Left ventricle myocardium inferior (tissue), 1 donor: ENCODE results near the gene CORO2B. TPM values are rescaled to one million over a fixed set of nuclear protein-coding genes. Genes with fewer than 3 reads are reported as not detected.

Experiments
- DNase-seq: peaks from one replicate; pipeline ENCODE4 v3.0.0-alpha.2; 2020
- H3K27ac ChIP-seq: fragments of 200-600 bp; replicated peaks from 2 replicates; pipeline ENCODE4 v1.8.0; 2021
- H3K27me3 ChIP-seq: fragments of 200-600 bp; 2 replicates; pipeline ENCODE4 v1.8.0; 2021; ENCODE audit warnings: low read depth
- H3K36me3 ChIP-seq: fragments of 200-600 bp; 2 replicates; pipeline ENCODE4 v1.8.0; 2021
- H3K4me1 ChIP-seq: fragments of 200-600 bp; 2 replicates; pipeline ENCODE4 v1.8.0; 2021
- H3K4me3 ChIP-seq: fragments of 200-600 bp; 2 replicates; pipeline ENCODE4 v1.8.0; 2021; ENCODE audit warnings: mild to moderate bottlenecking, moderate library complexity
- H3K9me3 ChIP-seq: fragments of 200-600 bp; replicated peaks from 2 replicates; pipeline ENCODE4 v1.8.0; 2021
- intact Hi-C: fragments of 100-400 bp; cut with micrococcal nuclease; formaldehyde crosslinking; loops from one replicate; pipeline ENCODE4 v1.11.0; 2022
- total RNA-seq: library from RNA; stranded (reverse); fragmentation: NEBNext Ultra II Directional; extraction: Animal tissue kit (Norgen Biotek cat#: 25700); gene quantifications from one replicate; pipeline ENCODE4 v1.2.1, GENCODE V29; 2021
- TF ChIP-seq, protein P1 (sequence below): fragments of 200-600 bp; IDR thresholded peaks from 2 replicates; pipeline ENCODE4 v1.8.0; 2021; ENCODE audit warnings: antibody characterized with exemption, mild to moderate bottlenecking, borderline replicate concordance
- donor health status: DM: no; HTN: yes; CAD: no; lungs with severe emphysema.

CORO2B gene
- total RNA-seq, 1 donor from 2014 or later = 5.0 TPM

GRCh38 chr15:68695061-68695595 is 116.3 kb downstream of the CORO2B start:
- intact Hi-C loops = no loop called here
- Histone ChIP-seq H3K27ac (no peak overlapping the region), H3K27me3 (no peaks in the 10 kb centered on the region), H3K9me3 (no peaks in the 10 kb centered on the region), H3K4me1 (peaks cover 32% of the 10 kb centered on the region), H3K4me3 (no peak overlapping the region), H3K36me3 (no peaks in the 10 kb centered on the region)
- no peak for DNase-seq
- TF ChIP-seq, protein P1, sequence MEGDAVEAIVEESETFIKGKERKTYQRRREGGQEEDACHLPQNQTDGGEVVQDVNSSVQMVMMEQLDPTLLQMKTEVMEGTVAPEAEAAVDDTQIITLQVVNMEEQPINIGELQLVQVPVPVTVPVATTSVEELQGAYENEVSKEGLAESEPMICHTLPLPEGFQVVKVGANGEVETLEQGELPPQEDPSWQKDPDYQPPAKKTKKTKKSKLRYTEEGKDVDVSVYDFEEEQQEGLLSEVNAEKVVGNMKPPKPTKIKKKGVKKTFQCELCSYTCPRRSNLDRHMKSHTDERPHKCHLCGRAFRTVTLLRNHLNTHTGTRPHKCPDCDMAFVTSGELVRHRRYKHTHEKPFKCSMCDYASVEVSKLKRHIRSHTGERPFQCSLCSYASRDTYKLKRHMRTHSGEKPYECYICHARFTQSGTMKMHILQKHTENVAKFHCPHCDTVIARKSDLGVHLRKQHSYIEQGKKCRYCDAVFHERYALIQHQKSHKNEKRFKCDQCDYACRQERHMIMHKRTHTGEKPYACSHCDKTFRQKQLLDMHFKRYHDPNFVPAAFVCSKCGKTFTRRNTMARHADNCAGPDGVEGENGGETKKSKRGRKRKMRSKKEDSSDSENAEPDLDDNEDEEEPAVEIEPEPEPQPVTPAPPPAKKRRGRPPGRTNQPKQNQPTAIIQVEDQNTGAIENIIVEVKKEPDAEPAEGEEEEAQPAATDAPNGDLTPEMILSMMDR = no peak

- Histone ChIP-seq H3K4me1 (peaks cover 46% of the 10 kb centered on the region), H3K27me3 (no peaks in the 10 kb centered on the region), H3K4me3 (no peak overlapping the region), H3K36me3 (no peaks in the 10 kb centered on the region), H3K27ac (no peak overlapping the region), H3K9me3 (no peaks in the 10 kb centered on the region)
- intact Hi-C loops = no loop called here
- DNase-seq = no peak
- TF ChIP-seq, protein P1 = no peak
These were observed 117.9 kb downstream of the CORO2B start for GRCh38 chr15:68696414-68697363.

DNA sequence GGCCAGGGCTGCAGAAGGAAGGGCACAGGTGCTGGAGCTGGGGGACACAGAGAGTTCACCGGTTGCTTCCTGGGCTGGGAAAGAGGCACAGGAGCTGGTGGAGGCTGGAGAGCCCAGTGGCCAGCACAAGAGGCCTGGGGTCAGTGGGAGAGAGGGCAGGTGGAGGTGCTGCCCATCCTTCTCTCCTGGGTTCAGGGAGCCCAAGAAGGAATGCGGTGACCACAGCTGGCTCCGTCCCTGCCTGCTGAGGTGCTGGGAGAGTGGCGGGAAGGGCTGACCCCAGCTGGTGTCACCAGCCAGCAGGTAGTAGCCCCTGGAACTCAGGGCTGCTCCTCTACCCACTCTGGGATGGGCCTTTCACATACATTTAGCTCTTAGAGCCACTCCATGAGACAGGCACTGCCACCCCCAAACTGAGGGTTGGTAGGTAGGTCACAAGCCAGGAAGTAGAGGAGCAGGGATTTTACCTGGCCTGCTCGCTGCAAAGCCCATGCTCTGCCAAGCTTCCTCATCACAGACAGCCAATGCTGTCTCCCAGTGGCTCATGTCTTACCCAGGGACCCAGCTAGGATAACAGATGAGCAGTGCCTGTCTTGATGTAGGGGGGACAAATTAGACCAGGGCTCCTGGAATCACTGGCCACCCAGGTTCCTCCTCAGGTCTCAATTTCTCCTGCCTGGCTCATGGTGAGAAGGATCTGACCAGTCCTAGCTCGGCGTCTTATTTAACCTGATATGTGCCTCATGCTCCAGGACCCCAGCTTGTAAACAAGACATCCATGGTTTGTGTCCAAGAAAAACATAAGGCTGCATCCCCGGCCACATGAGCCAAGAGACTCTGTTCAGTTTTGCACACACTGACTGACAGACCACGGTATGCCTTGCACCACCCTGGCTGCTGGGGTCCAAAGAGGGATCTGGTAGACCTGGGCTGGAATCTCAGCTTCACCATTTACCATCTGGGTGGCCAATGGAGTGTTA is 119.2 kb downstream of the CORO2B start:
- no peak overlapping the region for H3K4me3 ChIP-seq
- TF ChIP-seq, protein P1 = no peak
- H3K27me3 ChIP-seq = no peaks in the 10 kb centered on the region
- peaks cover 52% of the 10 kb centered on the region for H3K4me1 ChIP-seq
- H3K36me3 ChIP-seq = no peaks in the 10 kb centered on the region
- H3K9me3 ChIP-seq = no peaks in the 10 kb centered on the region
- peak overlapping the region; percentile 89 for H3K27ac ChIP-seq
- intact Hi-C loops = no loop called here
- no peak for DNase-seq

DNA sequence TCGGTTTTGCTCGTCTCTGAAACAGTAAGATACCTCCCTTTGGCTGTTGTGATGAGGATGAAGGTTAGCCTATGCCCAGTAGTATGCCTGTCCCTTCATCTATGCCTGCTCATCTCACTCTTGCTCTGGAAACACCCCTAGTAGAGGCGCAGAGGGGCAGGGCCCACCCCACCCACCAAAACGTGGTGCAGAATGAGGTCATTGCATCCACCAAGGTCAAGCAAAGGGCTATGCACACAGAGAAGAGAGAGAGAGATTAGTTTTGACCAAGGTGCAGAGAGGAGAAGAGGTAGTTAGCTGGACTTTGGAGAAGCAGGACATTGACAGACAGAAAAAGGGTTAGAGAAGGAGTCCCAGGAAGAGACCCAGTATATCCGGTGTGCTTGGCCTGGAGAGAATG is 119.9 kb downstream of the CORO2B start:
- intact Hi-C loops = no loop called here
- TF ChIP-seq, protein P1 = no peak
- Histone ChIP-seq H3K4me1 (peaks cover 54% of the 10 kb centered on the region), H3K9me3 (no peaks in the 10 kb centered on the region), H3K27me3 (no peaks in the 10 kb centered on the region), H3K36me3 (no peaks in the 10 kb centered on the region), H3K4me3 (no peak overlapping the region), H3K27ac (peak overlapping the region; percentile 89)
- no peak for DNase-seq
